DOHH2 (cell line): ENCODE results near the gene MAP4K4.

Experiments
- H3F3A ChIP-seq: fragments of 200-600 bp; sonication (generic), shearing (Covaris generic); 2 replicates; pipeline ENCODE4 v1.6.0; 2016; ENCODE audit warnings: antibody characterized with exemption, mild to moderate bottlenecking; ENCODE audit not compliant: control insufficient read depth, insufficient read depth
- H3K27ac ChIP-seq: fragments of 200-600 bp; sonication (generic); 2 replicates; pipeline ENCODE4 v1.5.1; 2014; ENCODE audit warnings: low read depth, mild to moderate bottlenecking, low read length, moderate library complexity
- H3K27me3 ChIP-seq: fragments of 200-600 bp; sonication (generic); 2 replicates; pipeline ENCODE4 v1.6.1; 2014; ENCODE audit warnings: mild to moderate bottlenecking, low read length, mixed read lengths; ENCODE audit not compliant: control insufficient read depth
- H3K36me3 ChIP-seq: fragments of 200-600 bp; sonication (generic); 2 replicates; pipeline ENCODE4 v1.6.1; 2014; ENCODE audit warnings: mild to moderate bottlenecking, low read length, moderate library complexity, mixed read lengths; ENCODE audit not compliant: control insufficient read depth
- H3K4me1 ChIP-seq: fragments of 200-600 bp; sonication (generic); 2 replicates; pipeline ENCODE4 v1.6.1; 2014; ENCODE audit warnings: mild to moderate bottlenecking, low read length, mixed read lengths; ENCODE audit not compliant: control insufficient read depth
- H3K4me2 ChIP-seq: fragments of 200-600 bp; sonication (generic); 2 replicates; pipeline ENCODE4 v1.6.0; 2014; ENCODE audit warnings: mild to moderate bottlenecking, low read length, moderate library complexity
- H3K4me3 ChIP-seq: fragments of 200-600 bp; sonication (generic); 2 replicates; pipeline ENCODE4 v1.5.1; 2014; ENCODE audit warnings: mild to moderate bottlenecking, low read length, mixed read lengths
- H3K79me2 ChIP-seq: fragments of 200-600 bp; sonication (generic); 2 replicates; pipeline ENCODE4 v1.6.1; 2014; ENCODE audit warnings: mild to moderate bottlenecking, low read length, mixed read lengths; ENCODE audit not compliant: control insufficient read depth
- H3K9me2 ChIP-seq: fragments of 200-600 bp; sonication (generic); replicated peaks from 2 replicates; pipeline ENCODE4 v1.6.1; 2014; ENCODE audit warnings: mild to moderate bottlenecking, low read length, mixed read lengths; ENCODE audit not compliant: control insufficient read depth
- H3K9me3 ChIP-seq: fragments of 200-600 bp; sonication (generic); 2 replicates; pipeline ENCODE4 v1.6.1; 2014; ENCODE audit warnings: antibody characterized with exemption, low read length, mixed read lengths; ENCODE audit not compliant: control insufficient read depth, insufficient read depth
- H4K20me1 ChIP-seq: fragments of 200-600 bp; sonication (generic); 2 replicates; pipeline ENCODE4 v1.6.0; 2014; ENCODE audit warnings: low read depth, mild to moderate bottlenecking, antibody characterized with exemption, low read length, moderate library complexity; ENCODE audit not compliant: control insufficient read depth, insufficient read depth
- EZH2phosphoT487 ChIP-seq: fragments of 200-600 bp; sonication (generic); IDR thresholded peaks from 2 replicates; pipeline ENCODE4 v1.6.1; 2017; ENCODE audit warnings: borderline replicate concordance, mild to moderate bottlenecking, antibody characterized with exemption, low read length, moderate library complexity, mixed read lengths
- TF ChIP-seq, protein P1 (sequence below): fragments of 200-600 bp; sonication (generic); IDR thresholded peaks from one replicate; pipeline ENCODE4 v1.5.1; 2014; ENCODE audit warnings: antibody characterized with exemption, mild to moderate bottlenecking, low read depth, low read length; ENCODE audit not compliant: poor library complexity, severe bottlenecking

The MAP4K4 gene

GRCh38 chr2:101779656-101780055, 82.1 kb downstream of the MAP4K4 start:
- Histone ChIP-seq H3K36me3 (peaks cover 3% of the 10 kb centered on the region; the same call in 1 of the 2 replicates), H3K27me3 (no peaks in the 10 kb centered on the region), H3K4me1 (peaks cover 53% of the 10 kb centered on the region), H3K4me2 (peak overlapping the region; percentile 41; the same call in 1 of the 2 replicates), H3K9me3 (no peaks in the 10 kb centered on the region), H3K9me2 (no peaks in the 10 kb centered on the region), H3K4me3 (no peak overlapping the region), H4K20me1 (peaks cover 39% of the 10 kb centered on the region), H3F3A (no peaks in the 10 kb centered on the region), H3K27ac (no peak overlapping the region), H3K79me2 (peaks cover 100% of the 10 kb centered on the region)
- TF ChIP-seq EZH2phosphoT487: no peak
- TF ChIP-seq, protein P1, sequence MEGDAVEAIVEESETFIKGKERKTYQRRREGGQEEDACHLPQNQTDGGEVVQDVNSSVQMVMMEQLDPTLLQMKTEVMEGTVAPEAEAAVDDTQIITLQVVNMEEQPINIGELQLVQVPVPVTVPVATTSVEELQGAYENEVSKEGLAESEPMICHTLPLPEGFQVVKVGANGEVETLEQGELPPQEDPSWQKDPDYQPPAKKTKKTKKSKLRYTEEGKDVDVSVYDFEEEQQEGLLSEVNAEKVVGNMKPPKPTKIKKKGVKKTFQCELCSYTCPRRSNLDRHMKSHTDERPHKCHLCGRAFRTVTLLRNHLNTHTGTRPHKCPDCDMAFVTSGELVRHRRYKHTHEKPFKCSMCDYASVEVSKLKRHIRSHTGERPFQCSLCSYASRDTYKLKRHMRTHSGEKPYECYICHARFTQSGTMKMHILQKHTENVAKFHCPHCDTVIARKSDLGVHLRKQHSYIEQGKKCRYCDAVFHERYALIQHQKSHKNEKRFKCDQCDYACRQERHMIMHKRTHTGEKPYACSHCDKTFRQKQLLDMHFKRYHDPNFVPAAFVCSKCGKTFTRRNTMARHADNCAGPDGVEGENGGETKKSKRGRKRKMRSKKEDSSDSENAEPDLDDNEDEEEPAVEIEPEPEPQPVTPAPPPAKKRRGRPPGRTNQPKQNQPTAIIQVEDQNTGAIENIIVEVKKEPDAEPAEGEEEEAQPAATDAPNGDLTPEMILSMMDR: no peak

GRCh38 chr2:101781326-101781725, 83.8 kb downstream of the MAP4K4 start:
- peaks cover 99% of the 10 kb centered on the region for H3K79me2 ChIP-seq
- peaks cover 3% of the 10 kb centered on the region; the same call in 1 of the 2 replicates for H3K36me3 ChIP-seq
- H3K27me3 ChIP-seq: no peaks in the 10 kb centered on the region
- peaks cover 46% of the 10 kb centered on the region for H3K4me1 ChIP-seq
- peaks cover 35% of the 10 kb centered on the region for H4K20me1 ChIP-seq
- no peaks in the 10 kb centered on the region for H3K9me2 ChIP-seq
- H3K9me3 ChIP-seq: no peaks in the 10 kb centered on the region
- no peak overlapping the region for H3K27ac ChIP-seq
- H3F3A ChIP-seq: no peaks in the 10 kb centered on the region
- no peak overlapping the region; the same call in 1 of the 2 replicates for H3K4me3 ChIP-seq
- TF ChIP-seq, protein P1: no peak
- TF ChIP-seq EZH2phosphoT487: no peak
- H3K4me2 ChIP-seq: peak overlapping the region; percentile 41

DNA sequence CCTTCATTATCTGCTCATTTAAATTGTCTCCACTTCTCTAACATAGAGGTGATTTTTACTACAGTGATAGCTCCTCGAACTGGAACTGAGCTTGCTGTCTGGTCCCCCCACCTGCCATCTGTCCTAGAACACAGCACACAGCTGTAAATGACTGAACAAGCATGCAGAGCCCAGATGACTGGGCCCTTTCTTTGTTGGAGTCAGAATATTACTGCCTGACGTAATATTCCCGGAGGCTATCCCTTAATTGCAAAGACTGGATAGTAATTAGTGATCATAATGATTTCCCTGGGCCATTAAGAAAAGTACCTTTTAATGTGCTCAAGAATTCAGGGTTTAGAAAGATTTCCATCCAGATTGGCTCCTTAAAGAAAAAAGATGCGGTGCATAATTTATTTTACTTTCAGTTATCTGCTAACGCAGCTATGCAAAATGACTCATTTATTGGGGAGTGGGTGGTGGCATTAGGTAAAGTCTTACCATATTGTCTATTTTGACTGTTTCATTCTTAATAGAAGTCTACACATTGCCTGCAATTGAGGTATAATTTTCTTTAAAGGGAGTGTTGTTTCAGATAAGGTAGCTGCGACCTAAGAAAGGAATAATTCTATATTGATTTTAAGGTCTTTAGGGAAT, 84.4 kb downstream of the MAP4K4 start:
- Histone ChIP-seq H3K4me3 (no peak overlapping the region), H3F3A (no peaks in the 10 kb centered on the region), H3K79me2 (peaks cover 99% of the 10 kb centered on the region), H3K27me3 (no peaks in the 10 kb centered on the region), H3K4me2 (no peak overlapping the region; the same call in 1 of the 2 replicates), H4K20me1 (peaks cover 34% of the 10 kb centered on the region), H3K4me1 (peaks cover 46% of the 10 kb centered on the region), H3K9me3 (no peaks in the 10 kb centered on the region), H3K36me3 (peaks cover 3% of the 10 kb centered on the region; the same call in 1 of the 2 replicates), H3K9me2 (no peaks in the 10 kb centered on the region), H3K27ac (no peak overlapping the region)
- TF ChIP-seq, protein P1: no peak
- TF ChIP-seq EZH2phosphoT487: no peak
